ENCODE results near the gene CHRNA4.

CHRNA4 gene

DNA sequence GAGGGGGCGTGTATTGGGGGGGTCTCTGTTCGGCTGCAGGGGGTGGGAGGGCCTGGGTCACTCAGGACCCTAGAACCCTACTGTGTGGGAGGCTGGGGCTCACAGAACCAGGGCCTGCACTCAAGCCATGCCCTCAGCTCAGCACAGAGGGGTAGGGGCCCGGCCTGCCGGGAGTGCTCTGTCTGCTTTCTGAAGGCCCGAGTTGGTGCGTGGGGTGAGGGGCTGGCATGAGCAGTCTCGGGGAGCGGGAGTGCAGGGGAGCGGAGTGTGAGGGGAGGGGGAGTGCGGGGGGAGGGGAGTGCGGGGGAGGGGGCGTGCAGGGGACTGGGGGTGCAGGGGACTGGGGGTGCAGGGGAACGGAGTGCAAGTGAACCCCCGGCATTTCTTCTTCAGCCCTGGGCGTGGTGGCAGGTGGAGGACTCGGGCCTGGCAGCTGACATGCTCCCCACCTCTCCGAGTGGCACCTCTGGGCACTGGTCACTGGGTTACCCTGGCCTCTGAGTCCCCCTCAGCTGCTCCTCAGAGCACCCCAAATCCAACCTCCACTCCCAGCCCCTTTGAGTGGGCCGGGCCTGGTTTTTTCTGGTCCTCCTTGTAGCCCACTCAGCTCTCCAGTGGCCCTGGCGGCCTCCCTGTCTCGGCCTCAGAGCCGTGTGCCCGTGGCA lies 67.1 kb downstream of the CHRNA4 start:
- H3K9me3 ChIP-seq (ENCODE audit: control insufficient read depth in 1 of 2, low read length in 2 of 2): no peaks in the 10 kb centered on the region
- H3K4me3 ChIP-seq (ENCODE audit: low read depth in 1 of 2, low read length in 2 of 2): no peak overlapping the region
- H3K27ac ChIP-seq (ENCODE audit: low read depth, low read length): no peak overlapping the region
- peaks cover 0 to under 1% of the 10 kb centered on the region in 2 donors for H3K36me3 ChIP-seq (ENCODE audit: control insufficient read depth in 1 of 2, insufficient read depth in 2 of 2, low read length in 2 of 2)
- peaks cover 12 to 33% of the 10 kb centered on the region in 2 donors for H3K27me3 ChIP-seq (ENCODE audit: control insufficient read depth in 1 of 2, insufficient read depth in 2 of 2, low read length in 2 of 2)
- peaks cover 0 to 6% of the 10 kb centered on the region in 2 donors for H3K4me1 ChIP-seq (ENCODE audit: control insufficient read depth in 1 of 2, insufficient read depth in 2 of 2, low read length in 2 of 2)
- no peak overlapping the region for H3K9ac ChIP-seq (ENCODE audit: low read depth in 1 of 2, low read length in 2 of 2)

DNA sequence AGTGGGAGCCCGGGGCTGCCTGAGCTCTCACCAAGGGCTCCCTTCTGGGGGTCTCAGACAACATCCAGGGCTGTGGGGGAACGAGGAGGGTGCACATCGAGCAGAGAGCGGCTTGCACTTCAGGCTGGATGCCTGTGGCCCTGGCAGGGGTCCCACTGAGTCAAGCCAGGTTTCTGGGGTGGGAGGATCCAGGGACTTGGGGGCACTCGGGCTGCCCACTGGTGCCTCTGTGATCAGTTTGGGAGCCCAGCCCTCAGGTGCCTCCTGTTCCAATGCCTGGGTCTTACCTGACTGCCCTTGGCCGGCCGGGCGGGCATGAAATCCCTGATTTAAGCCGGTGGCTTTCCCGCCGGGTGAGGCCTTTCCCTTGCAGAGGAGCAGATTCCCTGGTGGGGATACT lies 67.7 kb downstream of the CHRNA4 start:
- no peak overlapping the region for H3K9ac ChIP-seq (ENCODE audit: low read depth in 1 of 2, low read length in 2 of 2)
- H3K4me3 ChIP-seq (ENCODE audit: low read depth in 1 of 2, low read length in 2 of 2): no peak overlapping the region
- peaks cover 5 to 6% of the 10 kb centered on the region in 2 donors for H3K36me3 ChIP-seq (ENCODE audit: control insufficient read depth in 1 of 2, insufficient read depth in 2 of 2, low read length in 2 of 2)
- H3K27me3 ChIP-seq (ENCODE audit: control insufficient read depth in 1 of 2, insufficient read depth in 2 of 2, low read length in 2 of 2): peaks cover 12 to 33% of the 10 kb centered on the region in 2 donors
- H3K27ac ChIP-seq (ENCODE audit: low read depth, low read length): no peak overlapping the region
- H3K4me1 ChIP-seq (ENCODE audit: control insufficient read depth in 1 of 2, insufficient read depth in 2 of 2, low read length in 2 of 2): peaks cover 0 to 6% of the 10 kb centered on the region in 2 donors
- no peaks in the 10 kb centered on the region for H3K9me3 ChIP-seq (ENCODE audit: control insufficient read depth in 1 of 2, low read length in 2 of 2)

Data from duodenal mucosa (tissue), 2 donors.